Esophagus muscularis mucosa (tissue), 4 donors: ENCODE measurements around the gene LONP1. TPM values are rescaled to one million over a fixed set of nuclear protein-coding genes. Genes with fewer than 3 reads are reported as not detected.

Experiments used
- DNase-seq: peaks from one replicate; pipeline ENCODE4 v3.0.0-alpha.2; 2017; ENCODE audit errors: extremely low spot score
- H3K27ac ChIP-seq, 4 donors: fragments of 200-600 bp; sonication (generic); replicated peaks in 1 of 4; 1 replicate in 3 of 4; 2 replicates in 1 of 4; pipeline ENCODE4 v1.5.1; 2016 to 2019; ENCODE audit warnings: mild to moderate bottlenecking in 1 of 4
- H3K27me3 ChIP-seq, 4 donors: fragments of 200-600 bp; sonication (generic); one replicate each; pipeline versions ENCODE4 v1.5.1 to v1.6.0; 2016 to 2019
- H3K36me3 ChIP-seq, 4 donors: fragments of 200-600 bp; sonication (generic); one replicate each; pipeline ENCODE4 v1.5.1; 2016 to 2019
- H3K4me1 ChIP-seq, 4 donors: fragments of 200-600 bp; sonication (generic); one replicate each; pipeline ENCODE4 v1.5.1; 2016 to 2019
- H3K4me3 ChIP-seq, 4 donors: fragments of 200-600 bp; sonication (generic); 1 replicate in 2 of 4; 2 replicates in 2 of 4; pipeline ENCODE4 v1.5.1; 2016 to 2019; ENCODE audit warnings: mild to moderate bottlenecking in 4 of 4, moderate library complexity in 1 of 4
- H3K9me3 ChIP-seq, 4 donors: fragments of 200-600 bp; sonication (generic); 1 replicate in 3 of 4; 2 replicates in 1 of 4; pipeline ENCODE4 v1.5.1; 2016 to 2019
- CTCF ChIP-seq, 3 experiments: fragments of 200-600 bp in 2 of 3; fragments of 450-650 bp in 1 of 3; sonication (generic) in 2 of 3; IDR thresholded peaks; one replicate each; pipeline ENCODE4 v1.5.1; 2017 to 2019; ENCODE audit warnings: antibody characterized with exemption in 3 of 3, mild to moderate bottlenecking in 2 of 3, moderate library complexity in 1 of 3
- EP300 ChIP-seq: sonication (generic); formaldehyde crosslinking; IDR thresholded peaks from one replicate; pipeline ENCODE4 v1.6.1; 2017; ENCODE audit warnings: antibody characterized with exemption
- POLR2A ChIP-seq: fragments of 450-650 bp; IDR thresholded peaks from one replicate; pipeline ENCODE4 v1.6.1; 2017; ENCODE audit warnings: antibody characterized with exemption, moderate library complexity, mild to moderate bottlenecking, low read depth
- POLR2AphosphoS5 ChIP-seq, 2 donors: sonication (generic); formaldehyde crosslinking; IDR thresholded peaks; one replicate each; pipeline ENCODE4 v1.6.1; 2017; ENCODE audit warnings: antibody characterized with exemption in 2 of 2
- WGBS: methylation state at CpG from one replicate; pipeline ENCODE4 v1.1.5; 2018; 5-methylcytosine and 5-hydroxymethylcytosine counted together
- intact Hi-C: fragments of 100-400 bp; cut with DNase I; formaldehyde crosslinking; loops from one replicate; pipeline ENCODE4 v1.15.1; 2023
- total RNA-seq, 4 donors: library from RNA; depleted of rRNA; stranded (reverse); fragments of >200 nt; gene quantifications; one replicate each; pipeline versions ENCODE4 v1.1.0 to v1.2.1, GENCODE V29; 2016

LONP1 gene
- total RNA-seq, 4 donors from 2014 or later: 49.0 to 70.4 (median 54.3) TPM

- H3K27ac ChIP-seq: no peak overlapping the region
- H3K27me3 ChIP-seq: no peaks in the 10 kb centered on the region
Measured at GRCh38 chr19:5698635-5699422, 21.1 kb downstream of the LONP1 start.

GRCh38 chr19:5697890-5698634 lies 21.9 kb downstream of the LONP1 start:
- Histone ChIP-seq H3K27me3 (no peaks in the 10 kb centered on the region), H3K36me3 (peaks cover 65 to 93% (median 89%) of the 10 kb centered on the region in 4 donors), H3K4me1 (peaks cover under 1 to 16% (median 7%) of the 10 kb centered on the region in 4 donors), H3K27ac (peak overlapping the region in 1 of 4 donors; percentile 4), H3K4me3 (no peak overlapping the region), H3K9me3 (no peaks in the 10 kb centered on the region)
- no peak for DNase-seq
- WGBS: 89% methylated on average over 25 of the region's 30 CpGs
- intact Hi-C loops: no loop called here
- TF ChIP-seq POLR2A (no peak), POLR2AphosphoS5 (IDR thresholded peaks at IDR 0.05) (no peak), CTCF (IDR thresholded peaks at IDR 0.05) (no peak), EP300 (no peak)

More at GRCh38 chr19:5698635-5699422, 21.1 kb downstream of the LONP1 start:
- TF ChIP-seq POLR2AphosphoS5 (IDR thresholded peaks at IDR 0.05): no peak
- Histone ChIP-seq H3K4me1 (peaks cover 0 to 8% (median 2%) of the 10 kb centered on the region in 4 donors), H3K4me3 (no peak overlapping the region), H3K9me3 (no peaks in the 10 kb centered on the region), H3K36me3 (peaks cover 65 to 93% (median 89%) of the 10 kb centered on the region in 4 donors)
- 95% methylated on average over 25 of the region's 38 CpGs for WGBS
- DNase-seq: no peak
- intact Hi-C loops: no loop called here

- WGBS: 74% methylated on average over 24 of the region's 25 CpGs
- peak overlapping the region in 1 of 4 donors; percentile 4 for H3K27ac ChIP-seq
- peaks cover 64 to 98% (median 94%) of the 10 kb centered on the region in 4 donors for H3K36me3 ChIP-seq
- intact Hi-C loops: no loop called here
- peaks cover 8 to 24% (median 15%) of the 10 kb centered on the region in 4 donors for H3K4me1 ChIP-seq
- H3K9me3 ChIP-seq: no peaks in the 10 kb centered on the region
- H3K4me3 ChIP-seq: no peak overlapping the region
- DNase-seq: no peak
- no peak for TF ChIP-seq EP300
- TF ChIP-seq POLR2A: no peak
- TF ChIP-seq POLR2AphosphoS5 (IDR thresholded peaks at IDR 0.05): no peak
- no peak for TF ChIP-seq CTCF (IDR thresholded peaks at IDR 0.05)
- H3K27me3 ChIP-seq: no peaks in the 10 kb centered on the region
Measured at GRCh38 chr19:5697022-5697889, 22.7 kb downstream of the LONP1 start.

GRCh38 chr19:5696196-5697021 lies 23.5 kb downstream of the LONP1 start:
- H3K4me1 ChIP-seq: peaks cover 17 to 32% (median 24%) of the 10 kb centered on the region in 4 donors
- H3K27me3 ChIP-seq: no peaks in the 10 kb centered on the region
- no peak overlapping the region for H3K4me3 ChIP-seq
- no peak for DNase-seq
- 85% methylated on average over 23 of the region's 42 CpGs for WGBS
- no peak overlapping the region for H3K27ac ChIP-seq
- H3K36me3 ChIP-seq: peaks cover 64 to 99% (median 96%) of the 10 kb centered on the region in 4 donors
- intact Hi-C loops: no loop called here
- TF ChIP-seq CTCF (IDR thresholded peaks at IDR 0.05) (no peak), POLR2A (no peak)
- H3K9me3 ChIP-seq: no peaks in the 10 kb centered on the region
